MCF 10A (cell line): ENCODE measurements around the gene EXD3. TPM values are rescaled to one million over a fixed set of nuclear protein-coding genes. Genes with fewer than 3 reads are reported as not detected.

ENCODE experiments used
- BruUV-seq: library from RNA; stranded (reverse); fragments of 400-500 nt; replicated peaks from 2 replicates; lab custom pipeline; 2021; lab: Mats Ljungman, UMichigan
- CTCF ChIA-PET: fragments of 300-600 bp; sonication (Branson Sonifier 250); formaldehyde crosslinking; extraction: SDS; loops from one replicate; lab custom pipeline; 2021; ENCODE audit warnings: antibody characterized with exemption, inconsistent platforms; lab: Yijun Ruan, JAX
- POLR2A ChIA-PET: fragments of 300-600, 350-650 bp; sonication (Branson Sonifier 250); formaldehyde crosslinking; extraction: SDS; loops from one replicate; lab custom pipeline; 2020; ENCODE audit warnings: antibody characterized with exemption, inconsistent platforms; lab: Yijun Ruan, JAX
- DNase-seq: peaks from one replicate; pipeline ENCODE4 v3.0.0-alpha.2; 2018; ENCODE audit not compliant: unreplicated experiment
- H3K27ac Mint-ChIP-seq: one replicate; pipeline ENCODE4 v1.8.0; 2022; ENCODE audit warnings: mild to moderate bottlenecking, low read depth, mixed read lengths; ENCODE audit not compliant: unreplicated experiment
- H3K27me3 Mint-ChIP-seq: one replicate; pipeline ENCODE4 v1.8.0; 2022; ENCODE audit warnings: mixed read lengths; ENCODE audit not compliant: insufficient read depth, unreplicated experiment
- H3K36me3 Mint-ChIP-seq: one replicate; pipeline ENCODE4 v1.8.0; 2022; ENCODE audit warnings: mild to moderate bottlenecking, moderate library complexity, mixed read lengths; ENCODE audit not compliant: insufficient read depth, unreplicated experiment
- H3K4me1 Mint-ChIP-seq: one replicate; pipeline ENCODE4 v1.8.0; 2022; ENCODE audit warnings: mixed read lengths; ENCODE audit not compliant: insufficient read depth, unreplicated experiment
- H3K4me3 Mint-ChIP-seq: one replicate; pipeline ENCODE4 v1.8.0; 2022; ENCODE audit warnings: mild to moderate bottlenecking, moderate library complexity, mixed read lengths; ENCODE audit not compliant: unreplicated experiment
- H3K9me3 Mint-ChIP-seq: one replicate; pipeline ENCODE4 v1.8.0; 2022; ENCODE audit warnings: mixed read lengths; ENCODE audit not compliant: unreplicated experiment
- CTCF ChIP-seq: fragments of 200-600 bp; IDR thresholded peaks from one replicate; pipeline ENCODE4 v1.8.0; 2022; ENCODE audit warnings: antibody characterized with exemption, mild to moderate bottlenecking; ENCODE audit not compliant: unreplicated experiment
- intact Hi-C: fragments of 100-400 bp; cut with micrococcal nuclease; formaldehyde crosslinking; loops from 2 replicates; pipeline ENCODE4 v1.14.1; 2022
- total RNA-seq: library from RNA; stranded (reverse); gene quantifications from 2 replicates; pipeline ENCODE4 v1.2.3, GENCODE V29; 2022

The EXD3 gene
- total RNA-seq, 1 experiment from 2014 or later: 17.1 TPM

DNA sequence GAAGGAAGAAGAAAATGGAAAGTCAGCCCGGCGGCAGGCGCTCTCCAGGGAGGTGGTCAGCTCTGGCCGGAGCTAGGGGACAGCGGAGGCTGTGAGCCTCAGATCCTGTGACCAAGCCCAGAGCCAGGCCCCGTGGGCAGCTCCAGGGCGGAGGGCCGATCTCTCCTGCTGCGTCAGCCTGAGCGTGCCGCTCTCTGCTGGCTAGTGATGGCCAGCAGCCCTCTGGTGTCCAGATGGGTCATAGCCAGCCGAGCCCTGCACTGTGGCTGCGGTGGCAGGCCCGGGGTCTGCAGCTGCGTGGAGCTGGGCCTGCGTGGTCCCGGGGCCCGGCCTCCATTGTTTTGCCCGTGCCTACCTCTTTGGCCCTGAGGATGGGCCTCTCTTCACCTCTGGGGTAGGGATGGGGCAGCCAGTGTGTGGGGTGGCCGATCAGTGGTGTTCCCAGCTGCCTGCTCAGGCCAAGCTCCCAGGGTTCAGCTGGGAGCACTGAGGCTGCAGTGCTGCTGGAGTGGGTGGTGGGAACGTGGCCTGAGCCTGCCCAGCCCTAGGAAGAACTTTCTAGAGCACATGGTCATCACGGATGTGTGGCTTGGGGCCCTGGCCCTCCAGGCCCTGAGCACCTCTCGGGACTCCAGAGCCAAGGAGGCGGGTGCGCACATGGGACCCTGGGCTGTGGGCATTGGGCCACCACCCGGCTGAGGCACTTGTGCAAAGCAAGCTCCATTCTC lies 103.8 kb downstream of the EXD3 start:
- Mint-ChIP-seq H3K36me3 (no peaks in the 10 kb centered on the region), H3K27ac (no peak overlapping the region), H3K4me3 (no peak overlapping the region), H3K27me3 (no peaks in the 10 kb centered on the region), H3K4me1 (no peaks in the 10 kb centered on the region), H3K9me3 (no peaks in the 10 kb centered on the region)
- intact Hi-C loops: no loop called here
- ChIA-PET CTCF (no interaction called here), POLR2A (no interaction called here)
- no peak for TF ChIP-seq CTCF
- DNase-seq: no peak
- BruUV-seq: no TSS peak

- DNase-seq: no peak
- no TSS peak for BruUV-seq
- TF ChIP-seq CTCF: no peak
- ChIA-PET POLR2A (no interaction called here), CTCF (interaction anchor here (1.1 kb wide), 1 partner anchor 126 kb away, joined by 5 read pairs; no protein-coding TSS in a partner anchor)
- no peaks in the 10 kb centered on the region for H3K9me3 Mint-ChIP-seq
- no peak overlapping the region for H3K4me3 Mint-ChIP-seq
- H3K27ac Mint-ChIP-seq: no peak overlapping the region
- no peaks in the 10 kb centered on the region for H3K27me3 Mint-ChIP-seq
- intact Hi-C loops: no loop called here
- no peaks in the 10 kb centered on the region for H3K36me3 Mint-ChIP-seq
- H3K4me1 Mint-ChIP-seq: no peaks in the 10 kb centered on the region
These were observed 104.4 kb downstream of the EXD3 start for GRCh38 chr9:137318602-137319001.

GRCh38 chr9:137317718-137318511 lies 105.0 kb downstream of the EXD3 start:
- Mint-ChIP-seq H3K9me3 (no peaks in the 10 kb centered on the region), H3K27me3 (no peaks in the 10 kb centered on the region), H3K36me3 (no peaks in the 10 kb centered on the region), H3K4me1 (no peaks in the 10 kb centered on the region), H3K4me3 (no peak overlapping the region), H3K27ac (no peak overlapping the region)
- POLR2A ChIA-PET: no interaction called here
- intact Hi-C loops: no loop called here
- no peak for DNase-seq
- no TSS peak for BruUV-seq
- TF ChIP-seq CTCF: no peak
- CTCF ChIA-PET: interaction anchor here (1.1 kb wide), 1 partner anchor 127 kb away, joined by 5 read pairs; no protein-coding TSS in a partner anchor

DNA sequence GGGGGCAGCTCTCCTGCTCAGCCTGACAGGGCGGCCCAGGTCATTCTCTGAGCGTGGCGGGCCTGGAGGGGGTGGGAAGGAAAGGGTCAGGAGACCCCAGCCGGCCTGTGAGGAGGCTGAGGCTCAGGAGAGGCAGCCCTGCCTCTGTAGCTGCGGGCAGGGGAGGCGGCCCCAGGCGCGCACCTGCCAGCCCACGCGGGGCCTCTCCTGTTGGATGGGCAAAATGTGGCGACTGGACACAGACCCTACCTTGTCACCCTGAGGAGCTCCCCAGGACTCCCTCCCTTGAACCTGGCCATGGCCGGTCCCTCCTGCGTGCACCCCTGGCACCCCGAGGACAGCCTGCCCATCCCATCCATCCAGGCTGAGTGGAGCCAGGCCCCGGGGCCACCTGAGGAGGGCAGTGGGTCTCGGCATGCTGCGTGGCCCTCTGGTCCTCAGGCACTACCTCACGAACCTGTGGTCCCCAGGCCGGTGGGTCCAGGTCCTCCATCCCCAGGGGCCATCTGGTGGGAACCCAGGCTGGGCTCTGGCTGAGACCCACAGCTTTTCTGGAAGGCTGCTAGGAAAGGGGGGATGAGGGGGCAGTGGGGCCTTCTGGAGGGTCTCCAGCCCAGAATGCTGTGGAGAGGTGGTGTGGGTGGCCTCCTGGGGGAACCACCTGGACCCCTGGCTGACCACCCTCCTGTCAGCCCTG lies 105.8 kb downstream of the EXD3 start:
- no peaks in the 10 kb centered on the region for H3K27me3 Mint-ChIP-seq
- no peak for DNase-seq
- no peaks in the 10 kb centered on the region for H3K4me1 Mint-ChIP-seq
- CTCF ChIA-PET: no interaction called here
- H3K36me3 Mint-ChIP-seq: no peaks in the 10 kb centered on the region
- H3K27ac Mint-ChIP-seq: no peak overlapping the region
- no peaks in the 10 kb centered on the region for H3K9me3 Mint-ChIP-seq
- TF ChIP-seq CTCF: no peak
- H3K4me3 Mint-ChIP-seq: no peak overlapping the region
- POLR2A ChIA-PET: no interaction called here
- BruUV-seq: no TSS peak
- intact Hi-C loops: no loop called here
